Measurements from ENCODE around the gene C16orf95.

GRCh38 chr16:87365021-87365713 lies 48.0 kb upstream of the C16orf95 start:
- TF ChIP-seq USF2 (IDR thresholded peaks at IDR 0.05; ENCODE audit: low read depth, low read length) (no peak), CTCF (conservative IDR thresholded peaks at IDR 0.05; ENCODE audit: low read depth, low read length) (no peak), RFX5 (IDR thresholded peaks at IDR 0.05; ENCODE audit: low read depth, low read length) (no peak)

All from IMR-90 (cell line).